Measurements from ENCODE around the gene PEAR1. TPM values are rescaled to one million over a fixed set of nuclear protein-coding genes. Genes with fewer than 3 reads are reported as not detected.

Gene PEAR1
- total and polyA plus RNA-seq, 2 of the 4 experiments (the other 2 are of a cell fraction) = 2.0 to 44.4 TPM

DNA sequence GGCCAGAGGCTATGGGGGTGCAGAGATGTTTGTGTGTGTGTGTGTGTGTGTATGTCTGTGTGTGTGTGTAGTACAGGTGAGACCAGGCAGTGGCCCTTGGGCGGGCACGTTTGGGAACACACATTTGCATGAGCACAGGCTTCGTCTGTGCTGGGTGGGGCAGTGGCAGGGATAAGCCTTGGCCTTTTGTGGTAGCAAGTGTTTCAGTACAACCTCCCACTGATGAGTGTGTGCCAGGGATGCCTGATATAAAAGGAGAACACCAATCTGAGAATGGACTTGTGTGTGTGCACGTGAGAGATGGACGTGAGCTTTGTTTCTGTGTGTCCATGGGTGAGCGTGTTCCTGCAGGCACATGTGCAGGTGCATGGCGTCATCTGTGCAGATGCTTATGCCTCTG is 29.9 kb upstream of the PEAR1 start:
- peaks cover 4% of the 10 kb centered on the region; the same call in 1 of the 2 replicates for H3K4me1 ChIP-seq (ENCODE audit: control insufficient read depth, insufficient read depth, low read length)
- no peak overlapping the region for H4K8ac ChIP-seq (ENCODE audit: low read depth in 2 of 2, low read length in 2 of 2)
- POLR2A ChIA-PET (ENCODE audit: unreplicated experiment) = no interaction called here
- no peak overlapping the region for H3K18ac ChIP-seq (ENCODE audit: low read depth, low read length)
- no peak for TF ChIP-seq RFX5 (IDR thresholded peaks at IDR 0.05; ENCODE audit: low read depth, low read length)
- TF ChIP-seq, protein P1, sequence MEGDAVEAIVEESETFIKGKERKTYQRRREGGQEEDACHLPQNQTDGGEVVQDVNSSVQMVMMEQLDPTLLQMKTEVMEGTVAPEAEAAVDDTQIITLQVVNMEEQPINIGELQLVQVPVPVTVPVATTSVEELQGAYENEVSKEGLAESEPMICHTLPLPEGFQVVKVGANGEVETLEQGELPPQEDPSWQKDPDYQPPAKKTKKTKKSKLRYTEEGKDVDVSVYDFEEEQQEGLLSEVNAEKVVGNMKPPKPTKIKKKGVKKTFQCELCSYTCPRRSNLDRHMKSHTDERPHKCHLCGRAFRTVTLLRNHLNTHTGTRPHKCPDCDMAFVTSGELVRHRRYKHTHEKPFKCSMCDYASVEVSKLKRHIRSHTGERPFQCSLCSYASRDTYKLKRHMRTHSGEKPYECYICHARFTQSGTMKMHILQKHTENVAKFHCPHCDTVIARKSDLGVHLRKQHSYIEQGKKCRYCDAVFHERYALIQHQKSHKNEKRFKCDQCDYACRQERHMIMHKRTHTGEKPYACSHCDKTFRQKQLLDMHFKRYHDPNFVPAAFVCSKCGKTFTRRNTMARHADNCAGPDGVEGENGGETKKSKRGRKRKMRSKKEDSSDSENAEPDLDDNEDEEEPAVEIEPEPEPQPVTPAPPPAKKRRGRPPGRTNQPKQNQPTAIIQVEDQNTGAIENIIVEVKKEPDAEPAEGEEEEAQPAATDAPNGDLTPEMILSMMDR (conservative IDR thresholded peaks at IDR 0.05; ENCODE audit: low read depth, low read length) = no peak
- no peak for TF ChIP-seq CEBPB (IDR thresholded peaks at IDR 0.05; ENCODE audit: low read depth, low read length)
- TF ChIP-seq BHLHE40 (IDR thresholded peaks at IDR 0.05; ENCODE audit: low read depth, low read length) = no peak
- TF ChIP-seq, protein P2, sequence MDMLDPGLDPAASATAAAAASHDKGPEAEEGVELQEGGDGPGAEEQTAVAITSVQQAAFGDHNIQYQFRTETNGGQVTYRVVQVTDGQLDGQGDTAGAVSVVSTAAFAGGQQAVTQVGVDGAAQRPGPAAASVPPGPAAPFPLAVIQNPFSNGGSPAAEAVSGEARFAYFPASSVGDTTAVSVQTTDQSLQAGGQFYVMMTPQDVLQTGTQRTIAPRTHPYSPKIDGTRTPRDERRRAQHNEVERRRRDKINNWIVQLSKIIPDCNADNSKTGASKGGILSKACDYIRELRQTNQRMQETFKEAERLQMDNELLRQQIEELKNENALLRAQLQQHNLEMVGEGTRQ (IDR thresholded peaks at IDR 0.05; ENCODE audit: low read depth, low read length) = no peak
- TF ChIP-seq FOS (IDR thresholded peaks at IDR 0.05; ENCODE audit: low read depth, low read length) = no peak
- TF ChIP-seq MAZ (IDR thresholded peaks at IDR 0.05; ENCODE audit: borderline replicate concordance, low read depth, low read length) = no peak
- no peak for TF ChIP-seq RAD21 (IDR thresholded peaks at IDR 0.05; ENCODE audit: low read length)
- no peak for TF ChIP-seq MXI1 (IDR thresholded peaks at IDR 0.05; ENCODE audit: borderline replicate concordance, low read depth, low read length)
- no peak for TF ChIP-seq RCOR1 (IDR thresholded peaks at IDR 0.05; ENCODE audit: insufficient replicate concordance, low read length)
- TF ChIP-seq NFE2L2 (IDR thresholded peaks at IDR 0.05; ENCODE audit: low read depth, low read length) = no peak
- no peak for TF ChIP-seq POLR2A (IDR thresholded peaks at IDR 0.05; ENCODE audit: low read depth, low read length)
- no peak for TF ChIP-seq SMC3 (IDR thresholded peaks at IDR 0.05; ENCODE audit: low read depth, low read length)
- no peak overlapping the region for H2AFZ ChIP-seq (replicated peaks; ENCODE audit: low read length, poor library complexity)
- no peak overlapping the region for H4K5ac ChIP-seq (ENCODE audit: low read depth, low read length)
- H2BK5ac ChIP-seq (ENCODE audit: low read depth, low read length, poor library complexity, severe bottlenecking) = no peak overlapping the region
- 64% methylated on average over 2 of the region's 7 CpGs; no CpG with 5 or more reads in 1 of the 2 experiments for WGBS, 2 experiments (ENCODE audit: extremely low coverage in 2 of 2, insufficient read length in 1 of 2)
- DNase-seq (no peak), ATAC-seq (ENCODE audit: low read depth) (no peak)
- H3K9ac ChIP-seq (ENCODE audit: low read depth, low read length) = no peak overlapping the region
- no peak overlapping the region for H3K14ac ChIP-seq (replicated peaks; ENCODE audit: low read depth, low read length)
- no peaks in the 10 kb centered on the region for H3K79me1 ChIP-seq (ENCODE audit: low read depth in 1 of 2, low read length in 2 of 2)
- CTCF ChIA-PET = interaction anchor here (0.5 kb wide), 1 partner anchor 89 kb away, joined by 3 read pairs; no protein-coding TSS in a partner anchor
- H2AK9ac ChIP-seq (replicated peaks; ENCODE audit: low read depth, low read length, poor library complexity) = peak overlapping the region; percentile 63
- H2BK120ac ChIP-seq (ENCODE audit: low read depth, low read length) = no peak overlapping the region
- 0 out of 2 replicates have a peak, but pooled peaks cover 5% of the 10 kb centered on the region for H4K20me1 ChIP-seq (ENCODE audit: insufficient read depth, low read length)
- intact Hi-C loops (cut with micrococcal nuclease) (no loop called here), dilution Hi-C loops (cut with HindIII; ENCODE audit: low sequenced_read_pairs, unreplicated experiment) (no loop called here), in situ Hi-C loops (cut with MboI; ENCODE audit: low sequenced_read_pairs) (no loop called here)
- no peaks in the 10 kb centered on the region for H3K9me1 ChIP-seq (ENCODE audit: insufficient read depth, low read length)
- H2AK5ac ChIP-seq (ENCODE audit: low read depth, low read length) = no peak overlapping the region
- no peak overlapping the region for H3K56ac ChIP-seq (ENCODE audit: extremely low read depth, insufficient read depth, low read length)
- BruUV-seq (replicated peaks) = no TSS peak
- H4K91ac ChIP-seq (ENCODE audit: insufficient read depth, low read depth, low read length) = no peak overlapping the region
- H3K4ac ChIP-seq (ENCODE audit: low read depth, low read length) = no peak overlapping the region
- H3K4me2 ChIP-seq (ENCODE audit: low read depth, low read length) = no peak overlapping the region
- H2BK20ac ChIP-seq (ENCODE audit: low read depth, low read length) = no peak overlapping the region
- no peak overlapping the region for H3K23ac ChIP-seq (ENCODE audit: low read depth, low read length)
- H3K9me3 ChIP-seq (ENCODE audit: control insufficient read depth, insufficient read depth, low read length) = no peaks in the 10 kb centered on the region
- H3K27ac ChIP-seq (ENCODE audit: insufficient read depth, low read length) = no peak overlapping the region
- no peak overlapping the region for H3K4me3 ChIP-seq (ENCODE audit: insufficient read depth, low read depth, low read length)
- H3K36me3 ChIP-seq (ENCODE audit: control insufficient read depth, insufficient read depth, low read length) = no peaks in the 10 kb centered on the region
- H2BK15ac ChIP-seq (ENCODE audit: low read depth, low read length) = no peak overlapping the region
- H3K27me3 ChIP-seq (ENCODE audit: control insufficient read depth, insufficient read depth, low read length) = peaks cover 80% of the 10 kb centered on the region

All from IMR-90 (cell line).